ELF-1 (cell line): ENCODE data around the gene DHDDS.
A peak's percentile ranks its signal among the peaks of the same experiment; 100 is the strongest.

ENCODE experiments used
- DNase-seq: peaks from one replicate; pipeline ENCODE4 v3.0.0-alpha.2; 2016; ENCODE audit warnings: low read depth, low spot score

The DHDDS gene

DNA sequence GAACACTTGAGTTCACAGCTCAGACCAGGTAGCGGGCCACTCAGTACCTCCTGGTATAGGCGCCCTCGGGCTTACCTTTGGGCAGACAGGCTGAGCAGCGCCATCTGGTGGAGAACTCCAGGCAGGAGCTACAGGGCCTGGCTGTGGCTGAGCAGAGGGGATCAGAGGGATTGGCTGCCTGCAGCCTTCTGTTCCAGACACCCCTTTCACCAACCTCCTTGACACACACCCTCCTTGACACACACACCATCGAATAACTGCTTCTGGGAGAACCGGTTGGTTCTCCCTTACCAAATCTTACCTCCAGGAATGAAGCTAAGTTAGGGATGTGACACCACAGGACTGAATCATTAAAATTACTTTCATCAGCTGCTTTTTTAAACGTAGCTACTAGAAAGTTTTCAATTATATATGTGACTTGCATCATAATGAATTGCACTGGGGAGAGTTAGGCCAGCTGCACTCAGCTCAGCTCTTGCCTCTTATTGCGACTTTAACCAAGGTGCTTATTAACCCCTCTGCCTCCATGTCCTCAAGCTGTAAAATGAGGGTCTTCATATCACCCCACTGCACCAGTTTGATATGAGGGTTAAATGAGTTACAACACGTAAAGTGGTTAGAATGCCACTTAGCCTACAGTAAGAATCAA lies 14.9 kb upstream of the DHDDS start:
- DNase-seq = peak; percentile 98

DNA sequence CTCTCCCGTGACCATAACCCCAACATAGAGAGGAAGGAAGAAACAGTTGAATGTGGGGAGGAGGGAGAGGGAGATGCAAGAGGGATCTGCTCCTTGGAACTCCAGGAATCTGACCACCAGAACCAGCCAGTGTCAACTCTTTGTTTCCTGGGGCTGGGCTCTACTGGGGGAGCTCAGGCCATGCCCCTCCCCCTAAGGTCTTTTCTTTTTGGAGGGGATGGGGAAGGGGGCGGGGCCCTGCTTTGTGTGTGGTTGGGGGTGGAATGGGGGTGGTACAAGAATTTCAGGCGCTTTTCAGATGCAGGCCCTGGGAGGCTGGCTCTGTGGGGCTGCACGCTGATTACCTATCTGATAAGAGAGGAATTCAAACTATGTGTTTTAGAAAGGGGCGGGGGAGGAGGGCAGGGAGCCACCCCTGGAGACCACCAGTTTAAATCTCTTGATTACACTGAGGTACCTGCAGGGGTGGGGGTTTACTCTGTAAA lies 13.2 kb upstream of the DHDDS start:
- peak; percentile 98 for DNase-seq

DNA sequence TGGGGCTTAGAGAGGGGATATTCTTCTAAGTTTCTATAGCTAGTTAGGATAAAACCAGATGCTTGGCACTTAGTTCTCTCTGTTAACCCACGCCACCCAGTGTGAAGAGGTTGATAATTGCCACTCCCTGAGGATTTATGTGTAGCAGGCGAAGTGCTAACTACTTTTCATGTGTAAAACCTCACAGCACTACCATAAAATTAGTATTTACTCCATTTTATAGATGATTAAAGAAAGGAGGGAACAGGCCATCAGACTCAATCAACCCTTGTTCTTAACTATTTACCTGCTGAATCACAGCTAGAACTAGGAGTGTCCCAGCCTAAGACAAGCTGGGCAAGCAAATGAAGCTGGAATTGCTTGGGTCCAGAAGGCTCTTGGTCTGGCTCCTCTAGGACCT lies 12.6 kb upstream of the DHDDS start:
- no peak for DNase-seq

DNA sequence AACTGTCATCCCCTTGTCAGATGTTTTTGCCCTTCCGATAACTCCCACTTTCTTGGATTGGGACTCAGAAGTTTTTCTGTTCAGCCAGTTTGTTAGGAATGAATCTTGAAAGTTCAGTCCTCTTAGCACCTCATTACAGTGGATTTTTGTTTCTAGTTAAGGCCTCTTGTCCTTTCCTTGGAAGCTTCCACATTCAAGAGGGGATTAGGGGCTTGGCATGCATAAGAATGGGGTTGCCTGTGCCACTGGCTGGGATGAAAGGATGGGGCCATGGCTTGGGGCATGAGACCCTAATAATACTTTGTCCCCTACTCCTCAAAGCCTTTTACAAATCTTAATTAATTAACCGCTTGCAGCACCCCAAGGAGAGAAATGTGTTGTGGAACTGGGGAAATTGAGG lies 2.4 kb upstream of the DHDDS start:
- peak; percentile 43 for DNase-seq

DNA sequence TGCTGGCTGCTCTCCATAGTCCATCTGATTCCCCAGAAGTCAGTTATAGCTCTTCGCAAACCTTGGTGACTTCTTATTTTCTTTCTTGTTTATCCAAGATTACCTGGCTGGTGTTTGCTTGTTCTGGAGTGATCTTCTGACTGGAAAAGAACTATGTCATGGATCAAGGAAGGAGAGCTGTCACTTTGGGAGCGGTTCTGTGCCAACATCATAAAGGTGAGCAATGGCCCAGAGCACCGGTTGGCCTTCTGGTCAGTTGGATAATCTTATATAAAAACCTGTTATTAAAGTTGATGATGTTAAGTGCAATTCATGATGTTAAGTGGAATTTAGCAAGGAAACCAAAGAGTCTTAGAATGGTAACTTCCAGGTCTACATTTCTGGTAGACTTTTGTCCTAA lies 672 bp downstream of the DHDDS start:
- no peak for DNase-seq

DNA sequence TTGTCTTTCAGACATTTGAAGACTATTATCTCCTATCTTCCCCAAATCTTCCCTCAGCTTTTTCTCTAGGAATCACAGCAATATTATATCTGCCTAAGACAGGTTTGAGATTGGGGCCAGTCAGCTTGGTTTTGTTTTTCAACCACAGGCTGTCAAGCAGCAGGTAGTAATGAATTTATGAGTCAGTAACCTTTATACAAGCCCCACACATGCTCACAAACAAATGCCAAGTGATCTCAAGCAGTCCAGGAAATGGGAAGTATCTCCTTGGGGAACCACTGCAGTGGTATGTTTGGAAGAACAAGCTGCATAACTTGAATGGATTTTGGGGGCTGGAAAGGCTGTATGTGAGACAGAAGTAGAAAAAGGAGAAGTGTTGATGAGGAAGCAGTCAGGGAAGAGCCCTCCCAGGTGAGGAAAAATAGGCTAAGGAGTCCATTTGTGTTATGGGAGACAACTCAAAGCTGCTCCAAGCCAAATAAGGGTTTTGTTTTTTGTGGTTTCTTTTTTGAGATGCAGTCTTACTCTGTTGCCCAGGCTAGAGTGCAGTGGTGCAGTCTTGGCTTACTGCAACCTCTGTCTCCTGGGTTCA lies 2.1 kb downstream of the DHDDS start:
- DNase-seq = no peak

DNA sequence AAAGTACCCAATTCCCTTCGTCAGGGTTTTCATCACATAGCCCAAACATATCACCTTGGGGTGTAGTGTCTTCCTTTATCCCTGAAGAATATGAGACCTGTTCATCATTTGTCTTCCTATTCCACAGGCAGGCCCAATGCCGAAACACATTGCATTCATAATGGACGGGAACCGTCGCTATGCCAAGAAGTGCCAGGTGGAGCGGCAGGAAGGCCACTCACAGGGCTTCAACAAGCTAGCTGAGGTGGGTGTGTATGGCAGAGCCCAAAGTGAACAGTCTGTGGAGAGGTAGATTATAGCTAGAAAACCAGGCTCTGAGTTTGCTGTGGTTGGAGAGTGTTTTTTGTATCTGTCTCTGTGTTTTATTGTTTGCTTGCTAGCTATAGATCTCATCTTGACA lies 5.9 kb downstream of the DHDDS start:
- DNase-seq = no peak

DNA sequence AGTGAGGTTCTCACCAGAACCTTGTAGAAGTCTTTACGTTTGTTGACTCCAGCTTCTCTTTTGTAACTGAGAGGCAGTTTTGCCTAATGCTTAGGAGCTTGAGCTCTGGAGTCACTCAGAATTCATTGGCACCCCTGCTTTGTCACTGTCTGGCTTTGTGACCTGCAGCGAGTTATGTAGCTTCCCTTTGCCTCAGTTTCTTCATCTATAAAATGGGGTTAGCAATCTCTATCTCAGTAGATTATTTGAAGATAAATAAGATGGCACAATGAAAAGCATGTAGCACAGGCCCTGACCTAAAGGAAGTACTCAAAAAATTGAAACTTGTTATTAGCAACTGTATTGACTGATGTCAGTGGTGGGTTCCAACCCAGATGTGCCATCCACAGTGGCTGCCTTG lies 8.1 kb downstream of the DHDDS start:
- no peak for DNase-seq

DNA sequence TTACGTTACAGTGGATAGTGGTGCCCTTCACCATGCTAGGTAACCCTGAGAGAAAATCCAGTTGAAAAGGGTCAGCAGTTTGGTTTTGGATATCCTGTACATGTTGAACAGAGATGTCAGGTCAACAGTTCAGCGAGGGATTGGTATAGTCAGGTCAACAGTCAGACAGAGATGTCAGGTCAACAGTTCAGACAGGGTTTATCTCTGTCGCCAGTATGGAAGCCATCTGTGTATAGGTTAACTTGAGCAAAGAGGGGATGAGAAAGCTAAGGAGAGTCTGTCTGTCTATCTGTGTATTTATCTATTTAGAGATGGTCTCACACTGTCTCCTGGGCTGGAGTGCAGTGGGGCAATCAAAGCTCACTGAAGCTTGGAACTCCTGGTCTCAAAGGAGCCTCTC lies 17.7 kb downstream of the DHDDS start:
- DNase-seq = no peak

DNA sequence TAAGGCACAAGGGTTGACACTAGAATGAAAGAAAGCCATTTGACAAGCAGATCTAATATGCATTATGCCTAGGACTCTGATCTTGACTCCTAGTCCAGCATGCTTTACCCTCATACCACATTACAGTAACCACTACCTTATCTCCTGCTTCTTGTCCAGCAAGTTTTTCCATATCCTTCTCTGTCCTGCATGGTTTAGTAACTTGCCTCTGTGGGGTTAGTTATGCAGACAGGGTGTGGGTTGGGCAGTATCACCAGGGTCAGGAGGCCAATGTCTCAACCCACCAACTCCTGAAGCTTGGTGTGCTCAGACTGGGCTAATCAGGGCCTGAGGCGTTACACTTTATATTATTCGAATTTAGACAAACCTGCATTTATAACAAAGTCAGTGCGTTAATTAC lies 18.8 kb downstream of the DHDDS start:
- DNase-seq = no peak

DNA sequence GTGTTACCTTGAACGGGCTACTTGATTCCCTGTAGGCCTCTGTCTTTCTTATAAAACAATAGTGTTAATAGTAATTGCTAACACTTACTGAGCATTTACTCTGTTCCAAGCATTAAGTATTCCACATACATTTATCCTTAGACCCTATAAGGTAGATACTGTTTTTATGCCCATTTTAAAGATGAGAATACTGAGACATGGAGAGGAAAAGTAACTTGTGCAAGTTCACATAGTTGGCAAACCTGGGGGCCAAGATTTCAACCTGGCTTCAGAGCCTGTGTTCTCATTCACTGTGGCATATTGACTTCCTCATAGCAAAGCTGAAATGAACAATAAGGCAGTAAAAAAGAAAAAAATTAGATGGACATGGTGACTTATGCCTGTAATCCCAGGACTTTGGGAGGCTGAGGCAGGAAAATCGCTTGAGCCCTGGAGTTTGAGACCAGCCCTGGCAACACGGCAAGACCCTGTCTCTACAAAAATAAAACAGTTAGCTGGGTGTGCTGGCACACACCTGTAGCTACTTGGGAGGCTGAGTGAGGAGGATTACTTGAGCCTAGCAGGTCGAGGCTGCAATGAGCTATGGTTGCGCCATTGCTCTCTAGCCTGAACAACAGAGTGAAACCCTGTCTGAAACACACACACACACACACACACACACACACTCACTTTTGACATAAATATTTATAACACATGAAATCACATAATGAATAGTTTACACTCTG lies 20.5 kb downstream of the DHDDS start:
- no peak for DNase-seq

DNA sequence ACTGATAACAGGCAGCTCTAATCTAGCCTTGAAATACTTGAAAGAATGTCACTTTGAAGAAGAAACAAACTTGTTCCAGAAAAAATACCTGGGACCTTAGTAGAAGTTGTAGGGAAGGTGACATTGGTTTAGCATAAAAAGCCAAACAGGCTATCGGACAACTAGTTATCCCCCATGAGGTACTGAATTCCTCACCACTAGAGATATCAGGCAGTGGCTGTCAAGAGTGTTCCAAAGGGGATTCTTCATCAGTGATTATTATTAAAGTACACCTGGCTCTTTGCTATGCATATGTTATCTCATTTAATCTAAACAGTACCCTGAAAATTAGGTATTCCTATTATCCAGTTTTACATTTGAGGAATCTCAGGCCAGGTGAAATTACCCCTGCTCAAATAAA lies 27.0 kb downstream of the DHDDS start:
- no peak for DNase-seq

DNA sequence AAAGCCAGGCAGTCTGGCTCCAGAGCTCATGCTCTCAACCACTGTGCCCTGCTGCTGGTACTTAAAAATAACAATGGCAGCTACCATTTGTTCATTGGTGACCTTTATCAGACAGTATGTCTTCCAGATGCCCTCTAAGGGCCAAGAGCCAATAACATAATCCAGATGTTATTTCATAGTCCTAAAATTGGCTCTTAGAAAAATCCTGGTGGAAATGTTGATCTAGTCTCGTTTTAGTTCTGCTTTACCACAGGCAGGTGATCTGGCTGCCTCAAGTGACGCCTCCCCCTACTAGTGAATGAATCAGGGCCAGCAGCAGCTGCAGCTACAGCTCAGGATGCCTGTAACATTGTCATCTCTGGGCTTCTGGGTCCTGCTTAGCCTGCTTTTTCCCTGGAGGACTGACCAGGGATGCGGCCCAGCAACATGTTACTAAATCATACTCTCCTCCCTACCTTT lies 27.5 kb downstream of the DHDDS start:
- no peak for DNase-seq

DNA sequence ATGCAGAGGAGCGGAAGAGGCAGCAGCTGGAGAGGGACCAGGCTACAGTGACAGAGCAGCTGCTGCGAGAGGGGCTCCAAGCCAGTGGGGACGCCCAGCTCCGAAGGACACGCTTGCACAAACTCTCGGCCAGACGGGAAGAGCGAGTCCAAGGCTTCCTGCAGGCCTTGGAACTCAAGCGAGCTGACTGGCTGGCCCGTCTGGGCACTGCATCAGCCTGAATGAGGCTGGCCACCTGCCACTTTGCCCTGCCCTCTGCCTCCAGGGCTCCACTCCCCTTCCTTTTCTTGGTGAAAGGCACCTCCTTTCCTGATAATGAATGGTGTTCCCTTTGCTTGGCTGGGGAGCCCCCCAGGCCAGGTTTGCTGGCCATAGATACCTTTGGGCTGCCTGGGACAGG lies 36.8 kb downstream of the DHDDS start:
- DNase-seq = peak; percentile 53

DNA sequence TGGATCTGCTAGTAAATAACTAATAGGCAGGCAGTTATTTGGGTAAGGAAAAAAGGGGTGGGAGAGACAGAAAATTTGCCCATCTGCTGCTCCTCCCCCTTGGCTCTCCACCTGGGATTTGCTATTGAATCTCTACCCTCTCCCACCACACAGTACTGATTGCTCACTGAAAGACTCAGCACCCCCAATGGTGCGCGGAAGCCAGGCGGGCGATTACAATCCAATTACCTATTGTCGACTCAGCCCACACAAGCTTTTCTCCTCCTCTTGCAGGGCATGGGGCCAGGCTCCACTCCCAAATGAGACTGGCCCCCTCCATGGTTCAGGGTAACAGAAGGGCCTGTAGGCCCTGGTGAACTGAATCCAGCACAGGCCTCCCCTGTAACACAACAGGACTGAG lies 37.4 kb downstream of the DHDDS start:
- DNase-seq = no peak

DNA sequence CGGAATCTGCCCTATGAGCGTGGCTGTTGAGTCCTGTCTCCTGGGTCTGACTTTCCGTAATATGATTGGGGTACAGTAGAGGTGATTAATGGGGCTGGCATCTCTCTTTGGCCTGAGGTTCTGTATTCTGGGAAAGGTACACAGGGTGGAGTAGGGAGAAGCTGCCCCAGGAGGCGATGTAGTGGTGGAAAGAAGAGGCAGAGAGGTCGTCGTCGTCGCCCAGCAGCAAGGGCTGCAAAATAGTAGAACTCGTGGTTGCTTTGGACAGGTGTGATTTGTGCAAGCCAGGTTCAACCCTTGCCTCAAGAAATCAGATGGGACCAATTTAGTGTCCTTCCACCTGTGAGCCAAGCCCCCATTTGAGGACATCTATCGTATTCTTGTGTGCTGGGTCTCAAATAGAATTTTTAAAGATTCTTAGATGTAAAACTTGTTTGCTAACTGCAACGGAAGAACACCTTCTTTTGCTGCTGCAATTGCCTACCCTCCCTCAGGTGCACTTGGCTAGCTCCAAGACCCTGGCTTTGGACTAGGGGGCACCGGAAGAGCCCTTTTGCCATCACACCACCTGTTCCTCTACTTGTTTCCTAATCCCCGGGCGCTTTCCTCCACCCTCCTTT lies 38.9 kb downstream of the DHDDS start:
- no peak for DNase-seq

DNA sequence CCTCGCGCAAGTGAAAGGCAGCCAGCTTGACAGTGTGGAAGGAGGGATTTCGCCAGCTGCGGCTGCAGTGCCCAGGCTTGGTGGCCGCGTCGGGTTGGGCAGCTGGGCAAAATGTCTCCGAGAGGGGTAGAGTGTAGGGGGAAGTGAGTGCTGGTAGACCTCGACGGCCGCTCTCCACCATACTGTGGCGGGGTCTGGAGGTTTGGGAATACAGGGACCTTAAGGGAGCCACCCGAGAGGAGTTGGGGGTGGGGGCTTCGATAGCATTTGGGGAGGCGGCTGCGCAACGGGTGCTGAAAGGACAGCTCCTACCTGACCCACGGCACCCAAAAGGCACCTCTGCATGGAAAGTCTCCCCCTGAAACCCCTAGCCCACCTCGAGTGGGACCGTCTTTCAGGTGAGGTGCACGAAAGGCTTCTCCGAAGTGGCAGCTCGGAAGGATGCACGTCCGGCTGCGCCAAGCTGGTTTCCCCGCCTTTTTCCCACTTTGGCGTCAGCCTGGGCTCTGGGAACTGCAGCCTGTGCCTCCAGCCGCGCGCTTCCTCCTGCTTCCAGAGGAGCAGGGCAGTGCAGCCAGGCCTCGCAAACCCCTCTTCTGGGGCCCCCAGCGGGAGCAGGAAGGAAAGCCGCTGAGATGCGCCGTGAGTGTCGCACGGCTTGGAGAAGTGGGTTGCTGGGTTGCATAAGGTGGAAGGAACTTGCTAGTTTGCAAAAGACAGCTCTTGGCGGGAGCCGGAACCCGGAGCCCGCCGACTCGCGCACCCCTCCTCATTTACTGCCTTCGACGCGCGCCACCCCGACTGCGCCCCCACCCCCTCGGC lies 39.6 kb downstream of the DHDDS start:
- peak; percentile 87 for DNase-seq

DNA sequence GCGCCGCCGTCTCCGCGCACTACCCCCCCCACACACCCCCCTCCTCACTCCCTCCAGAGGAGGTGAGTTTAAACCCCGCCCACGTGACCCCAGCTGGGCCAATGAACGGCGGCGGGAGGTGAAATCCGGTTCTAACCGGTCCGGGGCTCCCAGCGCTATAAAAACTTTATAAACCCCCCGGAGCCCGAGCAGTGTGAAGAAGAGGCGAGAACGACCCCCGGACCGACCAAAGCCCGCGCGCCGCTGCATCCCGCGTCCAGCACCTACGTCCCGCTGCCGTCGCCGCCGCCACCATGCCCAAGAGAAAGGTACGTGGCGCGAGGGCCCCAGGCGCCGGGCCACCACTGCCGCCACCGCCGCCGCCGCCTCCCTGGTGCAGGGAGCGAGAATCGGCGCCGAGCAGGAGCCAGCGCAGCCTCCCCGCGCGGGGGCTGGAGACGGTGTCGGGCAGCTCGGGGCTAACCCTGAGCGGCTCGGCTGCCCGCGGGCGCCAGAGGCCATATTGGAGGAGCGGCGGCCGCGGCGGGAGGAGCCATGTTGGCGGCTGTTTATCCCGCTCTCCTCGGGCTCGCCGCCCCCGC lies 40.3 kb downstream of the DHDDS start, which contains the start of gene HMGN2:
HMGN2 (plus strand) TSS at position 121 of the 581 bp plus-strand sequence; CDS start at position 294, 173 bp downstream.
- DNase-seq = peak; percentile 94

DNA sequence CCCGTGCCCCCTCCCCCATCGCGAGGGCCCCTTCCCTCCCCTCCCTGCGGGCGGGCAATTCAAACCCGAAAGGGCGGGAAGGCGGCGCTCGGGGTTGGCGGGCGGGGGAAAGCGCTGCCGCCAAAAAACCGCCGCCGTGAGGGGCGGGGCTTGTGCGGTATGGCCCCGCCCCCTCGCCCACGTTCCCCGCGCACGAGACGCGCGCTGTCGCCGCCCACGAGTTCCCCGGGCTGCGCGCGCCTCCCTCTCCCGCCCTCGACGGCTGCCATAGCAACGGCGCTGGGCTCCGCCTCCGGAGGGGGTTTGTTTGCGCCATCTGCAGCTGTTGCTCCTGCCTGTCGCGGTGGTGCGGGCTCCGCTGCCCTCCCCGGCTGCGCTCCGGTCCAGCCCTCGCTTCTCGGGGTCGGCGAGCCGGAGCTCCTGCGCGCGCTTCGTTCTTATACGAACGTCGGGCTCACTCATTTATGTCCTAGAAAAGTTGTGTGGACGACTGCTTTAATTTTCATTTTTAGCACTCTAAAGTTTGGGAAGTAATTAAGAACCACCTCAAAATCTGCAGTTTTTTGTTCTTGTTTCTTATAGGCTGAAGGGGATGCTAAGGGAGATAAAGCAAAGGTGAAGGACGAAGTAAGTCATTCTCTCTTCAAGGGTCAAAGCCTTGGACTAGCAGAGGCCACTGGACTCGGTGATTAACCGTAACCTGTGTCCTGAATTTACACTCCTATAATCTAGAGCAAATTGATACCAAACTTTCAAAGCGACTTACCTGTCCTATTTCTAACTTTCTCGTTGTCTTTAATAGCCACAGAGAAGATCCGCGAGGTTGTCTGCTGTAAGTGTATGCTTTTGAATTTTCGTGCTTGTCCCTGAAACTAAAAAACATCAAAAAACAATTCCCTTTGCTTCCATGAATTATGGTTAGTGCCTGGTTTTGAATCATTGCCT lies 41.1 kb downstream of the DHDDS start:
- DNase-seq = peak; percentile 96

DNA sequence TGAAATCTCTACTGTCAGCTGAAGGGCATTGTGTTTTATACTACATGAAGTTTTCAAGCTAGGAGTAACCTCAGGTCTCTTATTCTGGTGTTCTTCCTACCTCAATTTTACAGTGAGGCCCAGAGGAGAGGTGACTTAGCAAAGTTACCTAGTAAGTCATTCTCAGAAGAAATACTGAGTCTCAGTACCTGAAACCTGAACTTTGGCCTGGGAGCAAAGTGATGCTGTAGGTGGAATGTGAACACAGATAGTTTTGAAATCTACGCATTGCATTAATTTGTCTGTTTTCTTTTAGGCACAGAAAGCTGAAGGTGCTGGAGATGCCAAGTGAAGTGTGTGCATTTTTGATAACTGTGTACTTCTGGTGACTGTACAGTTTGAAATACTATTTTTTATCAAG lies 42.7 kb downstream of the DHDDS start:
- DNase-seq = no peak
